ENCODE results near the gene ZNRD2.

DNA sequence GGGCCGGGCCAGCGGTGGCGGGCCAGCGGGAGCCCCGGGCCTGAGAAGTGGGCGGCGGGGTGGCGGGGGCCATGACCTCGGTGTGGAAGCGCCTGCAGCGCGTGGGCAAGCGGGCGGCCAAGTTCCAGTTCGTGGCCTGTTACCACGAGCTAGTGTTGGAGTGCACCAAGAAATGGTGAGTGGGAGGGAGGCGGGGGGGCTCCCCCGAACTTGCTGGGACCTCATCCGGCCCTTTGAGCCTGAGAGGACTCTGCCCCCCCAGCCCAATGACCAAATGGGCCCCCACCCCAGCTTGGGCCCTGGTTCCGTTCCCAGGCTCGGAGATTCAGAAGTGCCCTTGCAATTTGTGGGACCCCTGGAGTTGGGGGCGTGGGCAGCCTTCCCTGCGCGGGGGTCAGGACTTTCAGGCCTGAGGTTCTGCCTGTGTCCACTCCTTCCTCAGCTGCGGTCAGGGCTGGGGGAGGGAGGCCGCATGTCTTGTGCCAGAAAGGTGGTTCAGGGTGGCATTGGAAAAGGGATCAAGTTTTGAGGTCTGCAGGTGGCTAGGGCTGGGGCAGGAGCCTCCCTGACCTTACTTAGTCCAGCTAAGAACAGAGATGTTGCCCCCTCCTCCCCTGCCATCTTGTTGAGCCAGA lies 6.1 kb downstream of the ZNRD2 start:
- TF ChIP-seq, protein P1, sequence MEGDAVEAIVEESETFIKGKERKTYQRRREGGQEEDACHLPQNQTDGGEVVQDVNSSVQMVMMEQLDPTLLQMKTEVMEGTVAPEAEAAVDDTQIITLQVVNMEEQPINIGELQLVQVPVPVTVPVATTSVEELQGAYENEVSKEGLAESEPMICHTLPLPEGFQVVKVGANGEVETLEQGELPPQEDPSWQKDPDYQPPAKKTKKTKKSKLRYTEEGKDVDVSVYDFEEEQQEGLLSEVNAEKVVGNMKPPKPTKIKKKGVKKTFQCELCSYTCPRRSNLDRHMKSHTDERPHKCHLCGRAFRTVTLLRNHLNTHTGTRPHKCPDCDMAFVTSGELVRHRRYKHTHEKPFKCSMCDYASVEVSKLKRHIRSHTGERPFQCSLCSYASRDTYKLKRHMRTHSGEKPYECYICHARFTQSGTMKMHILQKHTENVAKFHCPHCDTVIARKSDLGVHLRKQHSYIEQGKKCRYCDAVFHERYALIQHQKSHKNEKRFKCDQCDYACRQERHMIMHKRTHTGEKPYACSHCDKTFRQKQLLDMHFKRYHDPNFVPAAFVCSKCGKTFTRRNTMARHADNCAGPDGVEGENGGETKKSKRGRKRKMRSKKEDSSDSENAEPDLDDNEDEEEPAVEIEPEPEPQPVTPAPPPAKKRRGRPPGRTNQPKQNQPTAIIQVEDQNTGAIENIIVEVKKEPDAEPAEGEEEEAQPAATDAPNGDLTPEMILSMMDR (IDR thresholded peaks at IDR 0.05) = no peak
- no peak for TF ChIP-seq POLR2A (IDR thresholded peaks at IDR 0.05)
